Neural cell (in vitro differentiated cells): ENCODE measurements around the gene FHAD1. TPM values are rescaled to one million over a fixed set of nuclear protein-coding genes. Genes with fewer than 3 reads are reported as not detected.

ENCODE experiments used
- H2AFZ ChIP-seq: fragments of 200-600, 300-800 bp; sonication (generic), shearing (Covaris generic); 2 replicates; pipeline ENCODE4 v1.6.0; 2014; ENCODE audit warnings: low read depth, mild to moderate bottlenecking, antibody characterized with exemption, low read length, moderate library complexity
- H3F3A ChIP-seq: fragments of 200-600 bp; shearing (Covaris generic); 2 replicates; pipeline ENCODE4 v1.6.1; 2016; ENCODE audit warnings: mild to moderate bottlenecking, moderate library complexity, mixed read lengths, antibody characterized with exemption, low read length; ENCODE audit not compliant: insufficient read depth, poor library complexity, severe bottlenecking
- H3K27ac ChIP-seq: fragments of 200-600, 300-800 bp; sonication (generic), shearing (Covaris generic); 2 replicates; pipeline ENCODE4 v1.5.1; 2014; ENCODE audit warnings: mild to moderate bottlenecking, low read length, moderate library complexity
- H3K27me3 ChIP-seq: fragments of 300-800, 200-600 bp; sonication (generic), shearing (Covaris generic); 2 replicates; pipeline ENCODE4 v1.6.0; 2014; ENCODE audit warnings: mild to moderate bottlenecking, low read depth, low read length, moderate library complexity; ENCODE audit not compliant: insufficient read depth
- H3K36me3 ChIP-seq: fragments of 300-800, 200-600 bp; sonication (generic), shearing (Covaris generic); 2 replicates; pipeline ENCODE4 v1.5.1; 2014; ENCODE audit warnings: mild to moderate bottlenecking, antibody characterized with exemption, low read length, moderate library complexity; ENCODE audit not compliant: insufficient read depth
- H3K4me2 ChIP-seq: fragments of 300-800, 200-600 bp; sonication (generic), shearing (Covaris generic); 2 replicates; pipeline ENCODE4 v1.6.0; 2014; ENCODE audit warnings: mild to moderate bottlenecking, low read length
- H3K4me3 ChIP-seq: fragments of 300-800, 200-600 bp; sonication (generic), shearing (Covaris generic); 2 replicates; pipeline ENCODE4 v1.5.1; 2014; ENCODE audit warnings: mild to moderate bottlenecking, low read length, moderate library complexity
- H3K79me2 ChIP-seq: fragments of 200-600 bp; shearing (Covaris generic); replicated peaks from 2 replicates; pipeline ENCODE4 v1.6.0; 2014; ENCODE audit warnings: mild to moderate bottlenecking, low read length, moderate library complexity; ENCODE audit not compliant: insufficient read depth
- H3K9ac ChIP-seq: fragments of 300-800, 200-600 bp; sonication (generic), shearing (Covaris generic); 2 replicates; pipeline ENCODE4 v1.6.1; 2016; ENCODE audit warnings: mild to moderate bottlenecking, low read length, mixed read lengths
- H3K9me2 ChIP-seq: fragments of 200-600 bp; shearing (Covaris generic); 2 replicates; pipeline ENCODE4 v1.6.1; 2016; ENCODE audit warnings: mild to moderate bottlenecking, low read length, mixed read lengths; ENCODE audit not compliant: insufficient read depth
- H3K9me3 ChIP-seq: fragments of 200-600, 300-800 bp; sonication (generic), shearing (Covaris generic); 2 replicates; pipeline ENCODE4 v1.6.1; 2016; ENCODE audit warnings: mild to moderate bottlenecking, mixed run types, low read length, moderate library complexity, mixed read lengths
- H4K20me1 ChIP-seq: fragments of 200-600 bp; shearing (Covaris generic); 2 replicates; pipeline ENCODE4 v1.6.1; 2016; ENCODE audit warnings: mild to moderate bottlenecking, mixed run types; ENCODE audit not compliant: insufficient read depth
- CTCF ChIP-seq: fragments of 450-650 bp; IDR thresholded peaks from 2 replicates; pipeline ENCODE4 v1.5.1; 2014; ENCODE audit warnings: antibody characterized with exemption, mild to moderate bottlenecking, moderate library complexity; ENCODE audit not compliant: poor library complexity, severe bottlenecking
- EP300 ChIP-seq: fragments of 450-650 bp; conservative IDR thresholded peaks from 2 replicates; pipeline ENCODE4 v1.6.1; 2014; ENCODE audit warnings: antibody characterized with exemption, mild to moderate bottlenecking, moderate library complexity; ENCODE audit not compliant: poor library complexity, severe bottlenecking
- EZH2 ChIP-seq: fragments of 200-600, 300-800 bp; shearing (Covaris generic), sonication (generic); IDR thresholded peaks from 2 replicates; pipeline ENCODE4 v1.6.1; 2014; ENCODE audit warnings: antibody characterized with exemption, low read length, borderline replicate concordance, mild to moderate bottlenecking; ENCODE audit not compliant: insufficient read depth, poor library complexity, severe bottlenecking
- MXI1 ChIP-seq: fragments of 450-650 bp; conservative IDR thresholded peaks from 2 replicates; pipeline ENCODE4 v1.6.1; 2014; ENCODE audit warnings: antibody characterized with exemption, mild to moderate bottlenecking; ENCODE audit not compliant: poor library complexity, severe bottlenecking
- POLR2AphosphoS5 ChIP-seq: IDR thresholded peaks from 2 replicates; pipeline ENCODE4 v1.6.1; 2012
- RAD21 ChIP-seq: fragments of 450-650 bp; conservative IDR thresholded peaks from 2 replicates; pipeline ENCODE4 v1.6.1; 2014; ENCODE audit warnings: antibody characterized with exemption, mild to moderate bottlenecking, moderate library complexity
- REST ChIP-seq: IDR thresholded peaks from 2 replicates; pipeline ENCODE4 v1.6.1; 2012; ENCODE audit warnings: borderline replicate concordance
- SMC3 ChIP-seq: fragments of 450-650 bp; conservative IDR thresholded peaks from 2 replicates; pipeline ENCODE4 v1.6.1; 2014; ENCODE audit warnings: antibody characterized with exemption, mild to moderate bottlenecking, moderate library complexity; ENCODE audit not compliant: poor library complexity
- TAF1 ChIP-seq: IDR thresholded peaks from 2 replicates; pipeline ENCODE4 v1.6.1; 2012; ENCODE audit warnings: low read depth
- polyA plus RNA-seq: library from polyadenylated mRNA; depleted of rRNA; stranded (reverse); fragments of >200 nt; gene quantifications from 2 replicates; pipeline ENCODE4 v1.2.3, GENCODE V29; 2014

The FHAD1 gene
- polyA plus RNA-seq, 1 donor from 2014 or later, result 0.46 TPM

- Histone ChIP-seq H3K4me3 (no peak overlapping the region), H3K27ac (no peak overlapping the region), H4K20me1 (no peaks in the 10 kb centered on the region), H3K9me2 (no peaks in the 10 kb centered on the region), H2AFZ (no peak overlapping the region), H3K79me2 (no peaks in the 10 kb centered on the region), H3F3A (no peaks in the 10 kb centered on the region), H3K4me2 (no peak overlapping the region), H3K36me3 (no peaks in the 10 kb centered on the region), H3K9me3 (no peaks in the 10 kb centered on the region), H3K27me3 (no peaks in the 10 kb centered on the region), H3K9ac (no peak overlapping the region)
- no peak for TF ChIP-seq TAF1
- no peak for TF ChIP-seq MXI1
- no peak for TF ChIP-seq EP300
- TF ChIP-seq REST, result no peak
- no peak for TF ChIP-seq CTCF
- no peak for TF ChIP-seq SMC3
- TF ChIP-seq POLR2AphosphoS5, result no peak
- TF ChIP-seq EZH2, result no peak
- TF ChIP-seq RAD21, result no peak
Observed at GRCh38 chr1:15403962-15404580, 157.0 kb downstream of the FHAD1 start.

- Histone ChIP-seq H3F3A (no peaks in the 10 kb centered on the region), H3K4me3 (no peak overlapping the region), H3K9ac (no peak overlapping the region), H3K79me2 (no peaks in the 10 kb centered on the region), H3K4me2 (no peak overlapping the region), H3K27ac (no peak overlapping the region), H3K36me3 (no peaks in the 10 kb centered on the region), H3K9me3 (no peaks in the 10 kb centered on the region), H2AFZ (no peak overlapping the region), H3K9me2 (no peaks in the 10 kb centered on the region), H3K27me3 (no peaks in the 10 kb centered on the region), H4K20me1 (no peaks in the 10 kb centered on the region)
- TF ChIP-seq EP300 (no peak), SMC3 (no peak), MXI1 (no peak), REST (no peak), POLR2AphosphoS5 (no peak), EZH2 (no peak), TAF1 (no peak), RAD21 (no peak), CTCF (no peak)
Observed at GRCh38 chr1:15405106-15405850, 158.3 kb downstream of the FHAD1 start.
